MM.1S (cell line): ENCODE data around the gene ATG4C.

Source experiments
- EZH2 ChIP-seq: fragments of 300-600 bp; sonication (generic); optimal IDR thresholded peaks from 2 replicates; pipeline ENCODE3; 2017; ENCODE audit warnings: low read depth, mild to moderate bottlenecking, antibody characterized with exemption, low read length, mixed read lengths
- EZH2phosphoT487 ChIP-seq: fragments of 300-600 bp; sonication (generic); IDR thresholded peaks from 2 replicates; pipeline ENCODE4 v1.6.1; 2018; ENCODE audit warnings: antibody characterized with exemption, low read length
- TF ChIP-seq, protein P1 (sequence below): fragments of 300-600 bp; sonication (generic); IDR thresholded peaks from 2 replicates; pipeline ENCODE4 v1.5.1; 2016; ENCODE audit warnings: antibody characterized with exemption, low read length, mixed read lengths

GRCh38 chr1:62887799-62888507, 104.0 kb downstream of the ATG4C start:
- TF ChIP-seq, protein P1, sequence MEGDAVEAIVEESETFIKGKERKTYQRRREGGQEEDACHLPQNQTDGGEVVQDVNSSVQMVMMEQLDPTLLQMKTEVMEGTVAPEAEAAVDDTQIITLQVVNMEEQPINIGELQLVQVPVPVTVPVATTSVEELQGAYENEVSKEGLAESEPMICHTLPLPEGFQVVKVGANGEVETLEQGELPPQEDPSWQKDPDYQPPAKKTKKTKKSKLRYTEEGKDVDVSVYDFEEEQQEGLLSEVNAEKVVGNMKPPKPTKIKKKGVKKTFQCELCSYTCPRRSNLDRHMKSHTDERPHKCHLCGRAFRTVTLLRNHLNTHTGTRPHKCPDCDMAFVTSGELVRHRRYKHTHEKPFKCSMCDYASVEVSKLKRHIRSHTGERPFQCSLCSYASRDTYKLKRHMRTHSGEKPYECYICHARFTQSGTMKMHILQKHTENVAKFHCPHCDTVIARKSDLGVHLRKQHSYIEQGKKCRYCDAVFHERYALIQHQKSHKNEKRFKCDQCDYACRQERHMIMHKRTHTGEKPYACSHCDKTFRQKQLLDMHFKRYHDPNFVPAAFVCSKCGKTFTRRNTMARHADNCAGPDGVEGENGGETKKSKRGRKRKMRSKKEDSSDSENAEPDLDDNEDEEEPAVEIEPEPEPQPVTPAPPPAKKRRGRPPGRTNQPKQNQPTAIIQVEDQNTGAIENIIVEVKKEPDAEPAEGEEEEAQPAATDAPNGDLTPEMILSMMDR = no peak
- TF ChIP-seq EZH2 (no peak), EZH2phosphoT487 (no peak)
